Psoas muscle (tissue), 8 donors: ENCODE measurements around the gene FAM118A. TPM values are rescaled to one million over a fixed set of nuclear protein-coding genes. Genes with fewer than 3 reads are reported as not detected.

Experiments
- ATAC-seq, 4 donors: fragments of 200-7000 bp; cut with Tn5 transposase; one replicate each; pipeline ENCODE4 v1.9.1; 2020; ENCODE audit warnings: moderate library complexity in 3 of 4, mild to moderate bottlenecking in 2 of 4
- DNase-seq, 2 donors: peaks; one replicate each; pipeline ENCODE4 v3.0.0-alpha.2; 2020
- H3K27ac ChIP-seq: fragments of 200-600 bp; one replicate; pipeline ENCODE4 v1.8.0; 2022
- H3K27me3 ChIP-seq, 3 donors: fragments of 200-600 bp in 1 of 3; one replicate each; pipeline versions ENCODE4 v1.6.1 to v1.8.0; 2013 to 2022; ENCODE audit warnings: low read length in 2 of 3, mild to moderate bottlenecking in 2 of 3, moderate library complexity in 1 of 3; ENCODE audit not compliant: insufficient read depth in 3 of 3
- H3K36me3 ChIP-seq, 2 donors: fragments of 200-600 bp in 1 of 2; one replicate each; pipeline versions ENCODE4 v1.6.1 to v1.8.0; 2013 to 2022; ENCODE audit warnings: low read depth in 1 of 2, mild to moderate bottlenecking in 1 of 2, moderate library complexity in 1 of 2; ENCODE audit not compliant: insufficient read depth in 1 of 2
- H3K4me1 ChIP-seq: fragments of 200-600 bp; one replicate; pipeline ENCODE4 v1.8.0; 2022
- H3K4me3 ChIP-seq: fragments of 200-600 bp; one replicate; pipeline ENCODE4 v1.8.0; 2022; ENCODE audit warnings: mild to moderate bottlenecking
- H3K9me3 ChIP-seq: fragments of 200-600 bp; one replicate; pipeline ENCODE4 v1.8.0; 2022
- CTCF ChIP-seq: fragments of 200-600 bp; IDR thresholded peaks from one replicate; pipeline ENCODE4 v1.8.0; 2022; ENCODE audit warnings: antibody characterized with exemption
- WGBS, 3 donors: extraction: QIAGEN DNeasy Blood & Tissue Kit; methylation state at CpG; one replicate each; pipeline versions ENCODE4 v1.1.6 to v1.1.7; 2013; 5-methylcytosine and 5-hydroxymethylcytosine counted together
- intact Hi-C, 2 donors: fragments of 100-400 bp; cut with DNase I; formaldehyde crosslinking; loops; one replicate each; pipeline versions ENCODE4 v1.11.0 to v1.14.2; 2022
- polyA plus RNA-seq, 3 donors: library from polyadenylated mRNA; stranded (reverse); fragments of 200-250 nt; gene quantifications; one replicate each; pipeline ENCODE4 v1.2.3, GENCODE V29; 2013
- total RNA-seq, 4 donors: library from RNA; stranded (reverse); fragmentation: NEBNext Ultra II Directional in 2 of 4; extraction: Animal tissue kit (Norgen Biotek cat#: 25700) in 2 of 4; gene quantifications; one replicate each; pipeline versions ENCODE4 v1.2.1 to v1.2.4, GENCODE V29; 2021 to 2023
- donor health status: healthy with polysubstance abuse.
- donor health status: DM: no; HTN: no; CAD: no; lungs with moderate emphysema.
- donor health status: Bipolar disorder and iron deficiency.
- donor health status: healthy.
- donor health status: DM: yes; HTN: yes; CAD: no.
- donor health status: DM: no; HTN: no; CAD: no.
- donor health status: DM: no; HTN: no; CAD: no.
- donor health status: DM: yes; HTN: yes; CAD: no.

FAM118A gene
- total and polyA plus RNA-seq, 7 donors = 5.8 to 25.5 (median 16.1) TPM

GRCh38 chr22:45337536-45337935 is 27.8 kb downstream of the FAM118A start:
- no peak for ATAC-seq
- peaks cover 41% of the 10 kb centered on the region for H3K4me1 ChIP-seq
- H3K27ac ChIP-seq = peak overlapping the region; percentile 89
- no peaks in the 10 kb centered on the region for H3K9me3 ChIP-seq
- intact Hi-C loops = loop anchor here (2.0 to 5.0 kb wide), 2 partner anchors 65 to 100 kb away; no protein-coding TSS in a partner anchor
- peaks cover 0 to 45% of the 10 kb centered on the region in 2 donors for H3K36me3 ChIP-seq
- no peaks in the 10 kb centered on the region for H3K27me3 ChIP-seq
- TF ChIP-seq CTCF = no peak
- DNase-seq = no peak
- WGBS, 3 donors = 59 to 63% (median 60%) methylated on average over 9 of the region's 9 CpGs
- H3K4me3 ChIP-seq = no peak overlapping the region

- intact Hi-C loops = loop anchor here in 1 of 2 donors (5.0 kb wide), 1 partner anchor 99 kb away; no protein-coding TSS in a partner anchor
- ATAC-seq (no peak), DNase-seq (no peak)
- Histone ChIP-seq H3K9me3 (no peaks in the 10 kb centered on the region), H3K27ac (no peak overlapping the region), H3K4me1 (peaks cover 37% of the 10 kb centered on the region), H3K4me3 (no peak overlapping the region), H3K27me3 (no peaks in the 10 kb centered on the region), H3K36me3 (peaks cover 0 to 49% of the 10 kb centered on the region in 2 donors)
- 82 to 90% (median 85%) methylated on average over 7 of the region's 7 CpGs for WGBS, 3 donors
- no peak for TF ChIP-seq CTCF
These were observed 29.1 kb downstream of the FAM118A start for GRCh38 chr22:45338795-45339194.

GRCh38 chr22:45340323-45340722 is 30.6 kb downstream of the FAM118A start:
- TF ChIP-seq CTCF = no peak
- no peak for ATAC-seq
- H3K27ac ChIP-seq = no peak overlapping the region
- H3K9me3 ChIP-seq = no peaks in the 10 kb centered on the region
- peaks cover 0 to 53% of the 10 kb centered on the region in 2 donors for H3K36me3 ChIP-seq
- no peaks in the 10 kb centered on the region for H3K27me3 ChIP-seq
- no peak overlapping the region for H3K4me3 ChIP-seq
- no peak for DNase-seq
- peaks cover 24% of the 10 kb centered on the region for H3K4me1 ChIP-seq
- WGBS, 3 donors = 84 to 87% (median 85%) methylated on average over 8 of the region's 8 CpGs
- intact Hi-C loops = no loop called here

- 43 to 57% (median 56%) methylated on average over 6 of the region's 6 CpGs for WGBS, 3 donors
- intact Hi-C loops = no loop called here
These were observed 31.8 kb downstream of the FAM118A start for GRCh38 chr22:45341498-45341897.

More at GRCh38 chr22:45341498-45341897, 31.8 kb downstream of the FAM118A start:
- Histone ChIP-seq H3K36me3 (peaks cover 0 to 55% of the 10 kb centered on the region in 2 donors), H3K4me3 (no peak overlapping the region), H3K9me3 (no peaks in the 10 kb centered on the region), H3K27ac (no peak overlapping the region), H3K4me1 (peaks cover 12% of the 10 kb centered on the region), H3K27me3 (no peaks in the 10 kb centered on the region)
- ATAC-seq = no peak
- no peak for DNase-seq
- TF ChIP-seq CTCF = no peak
